Activated naive CD4-positive, alpha-beta T cell treated with anti-CD3 and anti-CD28 coated beads, Interleukin-2, amount 50 U/mL, for 72 hours (primary cell): ENCODE measurements around the gene GPC6. TPM values are rescaled to one million over a fixed set of nuclear protein-coding genes. Genes with fewer than 3 reads are reported as not detected.
A peak's percentile ranks its signal among the peaks of the same experiment; 100 is the strongest.

Experiments
- ATAC-seq, 2 donors: fragments of 150-1000 bp; cut with Tn5 transposase; 2 replicates each; pipeline ENCODE4 v1.10.0; 2021; ENCODE audit warnings: mild to moderate bottlenecking in 2 of 2, moderate library complexity in 2 of 2
- DNase-seq, 2 donors: peaks; one replicate each; pipeline ENCODE4 v3.0.0; 2021 to 2022; ENCODE audit warnings: low spot score in 2 of 2
- H3K27ac Mint-ChIP-seq, 2 donors: one replicate each; pipeline ENCODE4 v1.8.0; 2022; ENCODE audit warnings: mild to moderate bottlenecking in 2 of 2, mixed read lengths in 2 of 2
- H3K36me3 Mint-ChIP-seq, 2 donors: one replicate each; pipeline ENCODE4 v1.8.0; 2022; ENCODE audit warnings: mixed read lengths in 2 of 2
- H3K9me3 Mint-ChIP-seq, 2 donors: one replicate each; pipeline ENCODE4 v1.8.0; 2022; ENCODE audit warnings: mixed read lengths in 2 of 2
- total RNA-seq, 2 donors: library from RNA; stranded (reverse); gene quantifications; one replicate each; pipeline ENCODE4 v1.2.3, GENCODE V29; 2022

GPC6 gene
- total RNA-seq, 2 donors from 2014 or later: not detected

GRCh38 chr13:94233401-94233800 lies 1006.8 kb downstream of the GPC6 start:
- DNase-seq (no peak), ATAC-seq (no peak)
- H3K36me3 Mint-ChIP-seq: no peaks in the 10 kb centered on the region
- H3K9me3 Mint-ChIP-seq: peaks cover 5 to 6% of the 10 kb centered on the region in 2 donors
- no peak overlapping the region for H3K27ac Mint-ChIP-seq

- H3K36me3 Mint-ChIP-seq: no peaks in the 10 kb centered on the region
- no peak overlapping the region for H3K27ac Mint-ChIP-seq
- ATAC-seq (no peak), DNase-seq (no peak)
- peaks cover 5 to 6% of the 10 kb centered on the region in 2 donors for H3K9me3 Mint-ChIP-seq
Observed at GRCh38 chr13:94233837-94234236, 1007.2 kb downstream of the GPC6 start.

GRCh38 chr13:94234738-94235137 lies 1008.1 kb downstream of the GPC6 start:
- DNase-seq: no peak
- Mint-ChIP-seq H3K27ac (no peak overlapping the region), H3K36me3 (no peaks in the 10 kb centered on the region), H3K9me3 (peaks cover 5 to 6% of the 10 kb centered on the region in 2 donors)
- peak in 1 of 2 donors; percentile 41 for ATAC-seq

- ATAC-seq: no peak
- Mint-ChIP-seq H3K36me3 (no peaks in the 10 kb centered on the region), H3K9me3 (peaks cover 5 to 6% of the 10 kb centered on the region in 2 donors), H3K27ac (no peak overlapping the region)
- no peak for DNase-seq
Observed at GRCh38 chr13:94236132-94236531, 1009.5 kb downstream of the GPC6 start.

GRCh38 chr13:94236872-94237271 lies 1010.3 kb downstream of the GPC6 start:
- H3K9me3 Mint-ChIP-seq: peaks cover 5 to 6% of the 10 kb centered on the region in 2 donors
- peak; percentile 53 to 81 for ATAC-seq
- no peak overlapping the region for H3K27ac Mint-ChIP-seq
- DNase-seq: no peak
- H3K36me3 Mint-ChIP-seq: no peaks in the 10 kb centered on the region

GRCh38 chr13:94239135-94239534 lies 1012.5 kb downstream of the GPC6 start:
- Mint-ChIP-seq H3K36me3 (no peaks in the 10 kb centered on the region), H3K9me3 (peaks cover 5 to 6% of the 10 kb centered on the region in 2 donors), H3K27ac (peak overlapping the region in 1 of 2 donors; percentile 6)
- ATAC-seq (peak; percentile 78 to 80), DNase-seq (no peak)

- Mint-ChIP-seq H3K9me3 (peaks cover 4 to 6% of the 10 kb centered on the region in 2 donors), H3K36me3 (no peaks in the 10 kb centered on the region), H3K27ac (no peak overlapping the region)
- DNase-seq: no peak
- peak in 1 of 2 donors; percentile 55 for ATAC-seq
Observed at GRCh38 chr13:94242554-94242953, 1015.9 kb downstream of the GPC6 start.

GRCh38 chr13:94243551-94243950 lies 1016.9 kb downstream of the GPC6 start:
- Mint-ChIP-seq H3K36me3 (peaks cover 0 to 9% of the 10 kb centered on the region in 2 donors), H3K27ac (no peak overlapping the region), H3K9me3 (no peaks in the 10 kb centered on the region)
- ATAC-seq: no peak
- DNase-seq: no peak

- Mint-ChIP-seq H3K27ac (no peak overlapping the region), H3K36me3 (peaks cover 0 to 9% of the 10 kb centered on the region in 2 donors), H3K9me3 (peaks cover 0 to 5% of the 10 kb centered on the region in 2 donors)
- no peak for DNase-seq
- ATAC-seq: no peak
Observed at GRCh38 chr13:94246495-94246894, 1019.9 kb downstream of the GPC6 start.

- Mint-ChIP-seq H3K36me3 (peaks cover 0 to 9% of the 10 kb centered on the region in 2 donors), H3K27ac (no peak overlapping the region), H3K9me3 (peaks cover 0 to 5% of the 10 kb centered on the region in 2 donors)
- ATAC-seq (no peak), DNase-seq (no peak)
Observed at GRCh38 chr13:94247890-94248289, 1021.3 kb downstream of the GPC6 start.

- DNase-seq (no peak), ATAC-seq (peak in 1 of 2 donors; percentile 24)
- peaks cover 0 to 9% of the 10 kb centered on the region in 2 donors for H3K36me3 Mint-ChIP-seq
- peaks cover 0 to 5% of the 10 kb centered on the region in 2 donors for H3K9me3 Mint-ChIP-seq
- no peak overlapping the region for H3K27ac Mint-ChIP-seq
Observed at GRCh38 chr13:94248454-94249228, 1022.0 kb downstream of the GPC6 start.

- Mint-ChIP-seq H3K27ac (no peak overlapping the region), H3K9me3 (peaks cover 0 to 5% of the 10 kb centered on the region in 2 donors), H3K36me3 (peaks cover 0 to 9% of the 10 kb centered on the region in 2 donors)
- DNase-seq: no peak
- ATAC-seq: no peak
Observed at GRCh38 chr13:94249512-94249911, 1022.9 kb downstream of the GPC6 start.

GRCh38 chr13:94251831-94252608 lies 1025.4 kb downstream of the GPC6 start:
- DNase-seq: no peak
- Mint-ChIP-seq H3K36me3 (peaks cover 0 to 9% of the 10 kb centered on the region in 2 donors), H3K27ac (no peak overlapping the region), H3K9me3 (peaks cover 0 to 5% of the 10 kb centered on the region in 2 donors)
- no peak for ATAC-seq

GRCh38 chr13:94254737-94255136 lies 1028.1 kb downstream of the GPC6 start:
- H3K9me3 Mint-ChIP-seq: peaks cover 0 to 5% of the 10 kb centered on the region in 2 donors
- ATAC-seq (no peak), DNase-seq (no peak)
- no peak overlapping the region for H3K27ac Mint-ChIP-seq
- no peaks in the 10 kb centered on the region for H3K36me3 Mint-ChIP-seq

GRCh38 chr13:94256721-94257120 lies 1030.1 kb downstream of the GPC6 start:
- Mint-ChIP-seq H3K27ac (no peak overlapping the region), H3K36me3 (peaks cover 0 to 6% of the 10 kb centered on the region in 2 donors), H3K9me3 (peaks cover 0 to 1% of the 10 kb centered on the region in 2 donors)
- DNase-seq (no peak), ATAC-seq (no peak)

- Mint-ChIP-seq H3K27ac (no peak overlapping the region), H3K36me3 (peaks cover 0 to 7% of the 10 kb centered on the region in 2 donors), H3K9me3 (peaks cover 0 to 5% of the 10 kb centered on the region in 2 donors)
- DNase-seq: no peak
- ATAC-seq: no peak
Observed at GRCh38 chr13:94259984-94260383, 1033.4 kb downstream of the GPC6 start.

- DNase-seq (no peak), ATAC-seq (no peak)
- Mint-ChIP-seq H3K36me3 (peaks cover 0 to 7% of the 10 kb centered on the region in 2 donors), H3K9me3 (peaks cover 0 to 5% of the 10 kb centered on the region in 2 donors), H3K27ac (no peak overlapping the region)
Observed at GRCh38 chr13:94261163-94261562, 1034.6 kb downstream of the GPC6 start.
